NAMALWA (cell line): ENCODE data around the gene LIG3.
A peak's percentile ranks its signal among the peaks of the same experiment; 100 is the strongest.
"Not testable (repeated sequence)": the region's sequence is repeated elsewhere in the genome, so short reads cannot be mapped to it uniquely, and the experiment has no call there.

Experiments used
- DNase-seq: peaks from one replicate; pipeline ENCODE4 v3.0.0-alpha.2; 2015; ENCODE audit warnings: low spot score

LIG3 gene

DNA sequence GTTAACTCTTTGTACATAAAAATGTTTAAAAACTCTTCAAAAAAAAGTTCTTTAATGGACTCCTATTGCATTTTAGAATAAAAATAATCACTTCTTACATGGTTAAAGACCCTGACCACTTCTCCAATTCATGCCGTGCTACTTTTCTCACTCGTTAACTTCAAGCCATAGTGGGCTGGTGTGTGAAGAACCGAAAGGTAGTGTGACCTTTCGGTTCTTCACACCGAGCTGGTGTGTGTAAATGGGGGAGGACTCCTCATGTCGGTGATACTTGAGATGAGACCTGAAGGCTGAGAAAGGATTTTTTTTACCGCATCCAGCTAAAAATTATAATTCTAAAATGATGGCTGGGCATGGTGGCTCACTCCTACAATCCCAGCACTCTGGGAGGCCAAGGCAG is 61.1 kb downstream of the LIG3 start:
- DNase-seq = no peak

- no peak for DNase-seq
Measured at GRCh38 chr17:35044181-35044580, 63.9 kb downstream of the LIG3 start.

- DNase-seq = not testable (repeated sequence)
Measured at GRCh38 chr17:35045458-35045979, 65.2 kb downstream of the LIG3 start.

DNA sequence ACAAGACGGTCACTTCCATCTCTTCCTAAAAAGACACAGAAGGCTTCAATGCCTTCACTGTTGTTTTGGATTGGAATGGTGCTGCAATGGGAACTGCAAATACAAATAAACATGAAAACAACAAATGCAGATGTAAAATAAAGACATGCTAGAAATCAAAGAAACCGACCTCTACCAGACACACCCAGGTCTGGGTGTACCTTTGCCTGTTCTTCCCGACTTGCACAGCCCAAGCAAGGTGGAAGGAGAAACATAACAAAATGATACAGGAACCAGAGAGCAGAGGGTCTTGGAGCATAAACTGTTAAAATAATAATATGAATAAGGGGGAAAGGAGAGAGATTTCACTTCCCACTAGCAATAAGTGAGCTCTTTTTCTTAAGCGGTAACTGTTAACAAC is 65.9 kb downstream of the LIG3 start:
- no peak for DNase-seq

DNA sequence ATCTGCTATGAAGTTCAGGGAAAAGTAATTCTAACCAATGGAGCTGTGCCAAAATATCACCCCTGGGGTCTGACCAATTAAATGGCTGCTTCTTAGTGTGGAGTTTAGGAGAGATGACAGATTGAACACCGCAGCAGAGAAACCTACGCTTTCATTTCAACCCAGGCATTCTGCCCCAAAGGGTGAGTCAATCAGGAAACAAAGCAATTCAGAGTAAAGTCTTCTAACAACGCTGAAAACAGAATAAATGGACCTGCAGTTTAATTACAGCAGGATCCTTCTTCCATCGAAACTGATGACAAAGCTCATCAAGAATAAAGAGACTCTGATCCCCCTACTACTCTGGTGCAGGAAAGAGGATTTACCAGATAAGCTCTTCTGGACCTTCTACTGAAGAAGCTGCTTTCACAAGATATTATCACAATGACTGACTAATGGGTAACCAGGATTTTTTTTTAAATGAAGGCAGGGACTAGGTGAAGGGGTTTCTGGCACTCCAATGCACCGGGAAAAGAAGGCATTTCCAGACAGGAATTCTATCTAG is 66.5 kb downstream of the LIG3 start:
- peak; percentile 40 for DNase-seq

DNA sequence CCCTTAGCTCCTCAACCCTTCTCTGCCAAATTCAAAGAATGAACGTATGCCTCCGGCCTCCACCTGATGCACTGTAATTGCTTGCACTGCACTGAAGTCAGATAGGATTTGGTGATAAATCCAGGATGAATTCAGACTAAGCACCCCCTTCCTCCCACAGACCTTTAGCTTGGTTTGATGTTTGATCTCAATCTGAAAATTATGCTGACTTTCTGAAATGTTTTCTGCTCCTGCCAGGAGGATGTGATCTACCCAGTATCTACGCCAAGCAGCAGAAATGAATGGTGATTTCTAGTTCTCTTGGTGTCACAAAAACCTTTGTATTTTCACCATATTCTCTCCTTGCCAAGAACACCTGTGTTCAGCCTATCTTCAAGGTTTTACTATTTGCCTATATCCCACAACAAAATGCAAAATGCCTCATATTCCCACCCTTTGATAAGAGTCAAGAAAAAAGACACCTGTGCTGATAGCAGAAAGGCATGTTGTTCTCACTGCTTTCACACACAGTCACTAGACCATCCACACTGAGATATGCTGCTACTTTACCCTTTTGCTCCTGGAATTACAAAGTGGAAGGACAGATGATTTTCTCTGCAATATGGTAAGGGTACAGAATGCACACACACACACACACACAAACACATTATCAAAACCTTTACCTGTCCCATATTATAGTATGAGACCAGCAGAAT is 68.5 kb downstream of the LIG3 start:
- DNase-seq = no peak

DNA sequence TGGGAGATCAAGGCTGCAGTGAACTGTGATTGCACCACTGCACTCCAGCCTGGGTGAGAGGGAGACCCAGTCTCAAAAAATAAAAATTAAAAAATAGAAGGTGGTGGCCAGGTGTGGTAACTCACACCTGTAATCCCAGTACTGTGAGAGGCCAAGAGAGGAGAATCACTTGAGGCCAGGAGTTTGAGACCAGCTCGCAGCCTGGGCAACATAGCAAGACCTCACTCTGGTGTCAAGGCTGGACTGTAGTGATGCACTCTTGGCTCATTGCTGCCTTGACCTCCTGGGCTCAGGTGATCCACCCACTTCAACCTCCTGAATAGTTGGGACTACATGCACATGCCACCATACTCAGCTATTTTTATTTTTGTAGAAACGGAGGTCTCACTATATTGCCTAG is 69.9 kb downstream of the LIG3 start:
- no peak for DNase-seq

DNA sequence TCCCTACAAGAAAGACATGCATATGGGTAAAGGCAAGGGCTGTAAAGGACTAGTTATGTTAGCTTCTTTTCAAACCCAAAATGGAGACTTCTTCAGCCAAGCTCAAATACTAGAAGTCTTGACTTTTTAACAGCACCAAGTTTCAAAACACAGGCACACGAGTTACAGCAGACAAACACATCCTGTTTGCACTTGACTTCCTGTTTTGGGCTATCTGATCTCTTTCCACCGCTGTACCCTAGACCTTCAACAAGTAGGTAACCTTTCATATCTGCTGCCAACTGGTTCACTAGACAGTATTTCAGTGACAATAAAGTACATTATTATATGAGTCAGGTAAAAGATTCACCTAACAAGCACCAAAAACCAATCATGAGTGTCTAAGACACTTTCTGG is 70.9 kb downstream of the LIG3 start:
- DNase-seq = peak; percentile 61

- DNase-seq = peak; percentile 15
Measured at GRCh38 chr17:35051579-35052240, 71.4 kb downstream of the LIG3 start.

DNA sequence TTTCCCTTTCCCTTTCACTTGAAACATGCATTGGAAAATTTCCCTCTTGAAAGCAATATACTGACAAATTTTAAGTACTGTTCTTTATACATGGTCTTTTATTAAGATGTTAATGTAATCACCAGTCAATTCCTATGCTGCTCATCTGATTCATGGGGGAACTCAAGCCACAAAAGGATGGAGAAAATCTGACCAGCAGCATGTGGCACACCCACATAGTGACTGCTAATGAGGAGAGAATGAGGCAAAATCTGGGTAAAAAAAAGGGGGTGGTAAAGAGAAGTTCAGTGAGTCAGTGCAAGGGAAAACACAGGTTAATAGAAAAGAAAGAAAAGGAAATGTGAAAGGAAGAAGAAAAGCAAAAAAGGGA is 71.9 kb downstream of the LIG3 start:
- no peak for DNase-seq

- DNase-seq = no peak
Measured at GRCh38 chr17:35052780-35053179, 72.5 kb downstream of the LIG3 start.

DNA sequence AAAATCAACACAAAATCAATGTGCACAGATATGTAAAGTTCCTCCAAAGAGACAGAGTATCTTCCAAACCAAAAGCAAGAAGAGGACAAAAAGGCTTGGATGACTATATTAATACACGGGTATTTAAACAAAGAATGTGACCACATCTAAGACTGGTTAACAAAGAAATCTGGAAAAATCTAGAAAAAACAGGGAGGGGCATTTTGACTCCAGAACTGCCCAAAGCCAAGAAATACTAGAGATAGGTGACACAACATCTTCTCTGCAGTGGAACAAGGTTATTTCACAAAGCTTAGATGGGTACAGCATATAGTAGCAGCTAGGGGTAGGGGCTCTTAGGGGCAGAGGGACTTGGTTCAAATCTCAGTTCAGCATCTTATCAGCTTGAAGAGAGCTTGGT is 72.9 kb downstream of the LIG3 start:
- DNase-seq = no peak

DNA sequence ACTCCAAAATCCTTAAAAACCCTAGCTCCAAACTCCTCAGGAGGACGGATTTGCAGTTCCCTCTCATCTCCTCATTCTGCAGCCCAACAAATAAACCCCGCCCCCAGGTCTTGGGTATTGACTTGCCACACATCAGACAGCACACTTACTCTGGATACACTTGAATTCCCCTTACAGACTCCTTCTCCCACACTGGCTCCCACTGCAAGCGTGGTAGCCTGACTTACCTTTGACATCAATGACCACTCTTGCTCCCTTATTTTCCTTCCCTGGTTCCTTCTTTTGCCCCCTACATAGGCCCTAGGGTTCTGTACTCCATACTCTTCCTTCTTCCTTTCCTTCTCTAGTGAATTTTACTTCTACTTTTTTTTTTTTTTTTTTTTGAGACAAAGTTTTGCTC is 75.7 kb downstream of the LIG3 start:
- DNase-seq = no peak

DNA sequence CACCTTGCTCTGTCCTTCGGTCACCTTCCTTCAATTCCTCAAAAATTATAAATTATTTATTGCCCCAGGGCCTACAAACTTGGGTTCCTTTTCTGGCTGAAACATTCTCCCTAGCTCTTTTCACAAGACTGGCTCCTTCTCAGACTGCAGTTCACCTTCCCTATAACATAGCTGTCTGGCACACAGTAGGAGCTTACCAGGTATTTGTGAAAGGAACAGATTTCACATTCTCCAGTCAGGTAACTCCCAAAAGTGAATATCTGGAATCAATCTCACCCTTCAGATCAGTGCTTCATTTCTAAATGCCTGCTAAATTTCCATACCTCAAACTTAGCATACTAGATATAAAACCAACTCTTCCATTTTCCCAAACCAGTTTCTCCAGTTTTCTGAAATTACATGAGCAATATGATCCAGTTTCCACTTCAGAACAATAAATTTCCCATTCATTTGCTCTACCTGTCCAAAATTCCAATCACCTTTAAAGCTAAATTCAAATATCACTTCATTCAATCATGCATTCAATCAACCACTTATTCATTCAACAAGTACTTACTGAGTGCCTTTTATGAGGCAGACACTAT is 77.1 kb downstream of the LIG3 start:
- no peak for DNase-seq
